H9 (cell line): ENCODE measurements around the gene ZNHIT6. TPM values are rescaled to one million over a fixed set of nuclear protein-coding genes. Genes with fewer than 3 reads are reported as not detected.

Source experiments
- DNase-seq: peaks from one replicate; pipeline ENCODE4 v3.0.0-alpha.2; 2017
- H2AFZ ChIP-seq: one replicate; pipeline ENCODE4 v1.6.1; 2013; ENCODE audit warnings: mild to moderate bottlenecking, low read length, control low read depth, moderate library complexity
- H2AK5ac ChIP-seq: 2 replicates; pipeline ENCODE4 v1.6.1; 2013; ENCODE audit warnings: low read length, control low read depth, mixed read lengths; ENCODE audit not compliant: insufficient read length
- H2BK120ac ChIP-seq: one replicate; pipeline ENCODE4 v1.6.1; 2013; ENCODE audit warnings: low read depth, mild to moderate bottlenecking, low read length, control low read depth, inconsistent platforms; ENCODE audit not compliant: poor library complexity, severe bottlenecking
- H2BK12ac ChIP-seq: 2 replicates; pipeline ENCODE4 v1.6.1; 2013; ENCODE audit warnings: low read length, control low read depth, mixed read lengths, low read depth; ENCODE audit not compliant: insufficient read length
- H2BK15ac ChIP-seq: 2 replicates; pipeline ENCODE4 v1.6.1; 2013; ENCODE audit warnings: low read depth, low read length, control low read depth
- H2BK20ac ChIP-seq: one replicate; pipeline ENCODE4 v1.6.1; 2013; ENCODE audit warnings: low read depth, mild to moderate bottlenecking, low read length, control low read depth, inconsistent platforms; ENCODE audit not compliant: poor library complexity, severe bottlenecking
- H2BK5ac ChIP-seq: 2 replicates; pipeline ENCODE4 v1.6.1; 2013; ENCODE audit warnings: low read length, control low read depth, mixed read lengths; ENCODE audit not compliant: insufficient read length
- H3K14ac ChIP-seq: 2 replicates; pipeline ENCODE4 v1.6.1; 2013; ENCODE audit warnings: low read length, control low read depth; ENCODE audit not compliant: insufficient read depth
- H3K18ac ChIP-seq: 2 replicates; pipeline ENCODE4 v1.6.1; 2013; ENCODE audit warnings: low read depth, mild to moderate bottlenecking, mixed read lengths, low read length, control low read depth; ENCODE audit not compliant: insufficient read length
- H3K23ac ChIP-seq: 2 replicates; pipeline ENCODE4 v1.6.1; 2013; ENCODE audit warnings: low read length, control low read depth, mixed read lengths, low read depth; ENCODE audit not compliant: insufficient read length
- H3K23me2 ChIP-seq: 2 replicates; pipeline ENCODE4 v1.6.1; 2013; ENCODE audit warnings: low read depth, mild to moderate bottlenecking, mixed read lengths, low read length, control low read depth; ENCODE audit not compliant: insufficient read length, poor library complexity, severe bottlenecking
- H3K27ac ChIP-seq: 2 replicates; pipeline ENCODE4 v1.5.1; 2013; ENCODE audit warnings: low read length, control low read depth, mixed read lengths, low read depth; ENCODE audit not compliant: insufficient read length
- H3K27me3 ChIP-seq: 2 replicates; pipeline ENCODE4 v1.6.1; 2013; ENCODE audit warnings: low read length, control low read depth, inconsistent platforms; ENCODE audit not compliant: insufficient read depth
- H3K4ac ChIP-seq: 2 replicates; pipeline ENCODE4 v1.6.1; 2013; ENCODE audit warnings: low read depth, mild to moderate bottlenecking, control low read depth, inconsistent platforms, low read length, moderate library complexity
- H3K4me1 ChIP-seq: 2 replicates; pipeline ENCODE4 v1.6.1; 2013; ENCODE audit warnings: low read length, control low read depth, inconsistent platforms; ENCODE audit not compliant: insufficient read depth
- H3K4me2 ChIP-seq: 2 replicates; pipeline ENCODE4 v1.6.1; 2013; ENCODE audit warnings: low read length, control low read depth, mixed read lengths; ENCODE audit not compliant: insufficient read length, insufficient read depth
- H3K56ac ChIP-seq: 2 replicates; pipeline ENCODE4 v1.6.1; 2013; ENCODE audit warnings: low read depth, mild to moderate bottlenecking, mixed read lengths, low read length, control low read depth; ENCODE audit not compliant: insufficient read length
- H3K79me1 ChIP-seq: 2 replicates; pipeline ENCODE4 v1.6.1; 2013; ENCODE audit warnings: low read depth, mild to moderate bottlenecking, moderate library complexity, low read length, control low read depth, inconsistent platforms; ENCODE audit not compliant: insufficient read depth, poor library complexity, severe bottlenecking
- H3K79me2 ChIP-seq: 2 replicates; pipeline ENCODE4 v1.6.1; 2013; ENCODE audit warnings: low read length, control low read depth, inconsistent platforms; ENCODE audit not compliant: insufficient read depth
- H3K9ac ChIP-seq: 2 replicates; pipeline ENCODE4 v1.6.1; 2013; ENCODE audit warnings: low read length, control low read depth, mixed read lengths; ENCODE audit not compliant: insufficient read length; ENCODE audit errors: extremely low read depth
- H3K9me3 ChIP-seq: one replicate; pipeline ENCODE4 v1.6.1; 2013; ENCODE audit warnings: low read depth, low read length, inconsistent platforms; ENCODE audit not compliant: control insufficient read depth
- H3T11ph ChIP-seq: one replicate; pipeline ENCODE4 v1.6.1; 2013; ENCODE audit warnings: mild to moderate bottlenecking, low read length, control low read depth, inconsistent platforms
- H4K20me1 ChIP-seq: one replicate; pipeline ENCODE4 v1.6.1; 2013; ENCODE audit not compliant: control insufficient read depth, insufficient read length, insufficient read depth
- H4K5ac ChIP-seq: 2 replicates; pipeline ENCODE4 v1.6.1; 2013; ENCODE audit warnings: low read depth, mild to moderate bottlenecking, mixed read lengths, low read length, control low read depth; ENCODE audit not compliant: insufficient read length
- H4K8ac ChIP-seq: replicated peaks from 2 replicates; pipeline ENCODE4 v1.6.1; 2013; ENCODE audit warnings: low read length, control low read depth, mixed read lengths, low read depth; ENCODE audit not compliant: insufficient read length
- H4K91ac ChIP-seq: 2 replicates; pipeline ENCODE4 v1.6.1; 2013; ENCODE audit warnings: low read depth, mild to moderate bottlenecking, moderate library complexity, mixed read lengths, low read length, control low read depth; ENCODE audit not compliant: insufficient read length
- H3K27ac Mint-ChIP-seq, 3 experiments: 2 replicates in 2 of 3; 3 replicates in 1 of 3; pipeline ENCODE4 v1.8.0; 2020 to 2021; ENCODE audit warnings: mixed read lengths in 3 of 3, mild to moderate bottlenecking in 1 of 3, moderate library complexity in 1 of 3
- H3K27me3 Mint-ChIP-seq: 2 replicates; pipeline ENCODE4 v1.8.0; 2021; ENCODE audit warnings: low read depth, mild to moderate bottlenecking, moderate library complexity, mixed read lengths
- H3K36me3 Mint-ChIP-seq, 3 experiments: 2 replicates in 2 of 3; 3 replicates in 1 of 3; pipeline ENCODE4 v1.8.0; 2020 to 2021; ENCODE audit warnings: low read depth in 3 of 3, mixed read lengths in 3 of 3; ENCODE audit not compliant: insufficient read depth in 1 of 3
- H3K4me1 Mint-ChIP-seq, 2 experiments: 2 replicates each; pipeline ENCODE4 v1.8.0; 2020; ENCODE audit warnings: mixed read lengths in 2 of 2
- H3K4me3 Mint-ChIP-seq, 2 experiments: 2 replicates in 1 of 2; 3 replicates in 1 of 2; pipeline ENCODE4 v1.8.0; 2020 to 2021; ENCODE audit warnings: mild to moderate bottlenecking in 2 of 2, mixed read lengths in 2 of 2, moderate library complexity in 1 of 2
- H3K9me3 Mint-ChIP-seq, 2 experiments: 2 replicates in 1 of 2; 3 replicates in 1 of 2; pipeline ENCODE4 v1.8.0; 2020; ENCODE audit warnings: mild to moderate bottlenecking in 2 of 2, mixed read lengths in 2 of 2, moderate library complexity in 1 of 2
- CTCF ChIP-seq: fragments of 200-600 bp; sonication (generic); conservative IDR thresholded peaks from 3 replicates; pipeline ENCODE4 v1.8.0; 2021; ENCODE audit warnings: antibody characterized with exemption, mild to moderate bottlenecking
- WGBS: extraction: QIAGEN DNeasy Blood & Tissue Kit; methylation state at CpG from one replicate; pipeline ENCODE4 v1.1.7; 2013; ENCODE audit warnings: missing lambda C conversion rate, low lambda C conversion rate, mixed read lengths; ENCODE audit not compliant: insufficient read length; ENCODE audit errors: extremely low coverage; 5-methylcytosine and 5-hydroxymethylcytosine counted together
- total RNA-seq: library from RNA; stranded (reverse); gene quantifications from 2 replicates; pipeline ENCODE4 v1.2.1, GENCODE V29; 2021

Gene ZNHIT6
- total RNA-seq, 1 experiment from 2014 or later, result 21.5 TPM

DNA sequence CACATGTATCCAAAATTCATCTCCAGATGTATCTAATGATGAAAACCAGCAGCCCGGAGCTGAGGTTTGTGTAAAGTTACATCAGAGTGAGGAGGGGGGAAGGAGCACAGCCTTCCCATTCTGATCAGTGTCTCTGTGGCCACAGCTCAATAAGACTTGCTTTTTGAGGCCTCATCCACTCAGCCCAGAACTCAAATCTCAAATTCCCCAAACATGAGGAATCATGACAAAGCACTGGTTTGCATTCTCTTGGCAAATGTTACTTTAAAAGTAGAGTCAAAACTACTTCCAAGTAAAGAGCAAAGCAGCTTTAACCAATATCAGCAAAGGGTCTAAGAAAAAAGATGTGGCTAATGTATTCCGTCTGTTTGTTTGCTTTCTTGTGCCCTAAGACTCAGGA lies 96.8 kb downstream of the ZNHIT6 start:
- Histone ChIP-seq H3K79me1 (no peaks in the 10 kb centered on the region), H3K27ac (no peak overlapping the region), H3K9me3 (no peaks in the 10 kb centered on the region), H2BK120ac (no peak overlapping the region), H3K79me2 (no peaks in the 10 kb centered on the region), H3K23me2 (no peaks in the 10 kb centered on the region), H4K91ac (peak overlapping the region; percentile 70), H3K27me3 (no peaks in the 10 kb centered on the region), H3K18ac (no peak overlapping the region), H3K9ac (no peak overlapping the region), H3K14ac (no peak overlapping the region), H2BK20ac (no peak overlapping the region), H2BK5ac (no peak overlapping the region), H3K4me1 (peaks cover 14% of the 10 kb centered on the region), H3K23ac (no peak overlapping the region), H2AK5ac (no peak overlapping the region), H3T11ph (no peak overlapping the region), H4K20me1 (no peaks in the 10 kb centered on the region), H3K56ac (no peak overlapping the region), H2AFZ (no peak overlapping the region), H3K4ac (no peak overlapping the region), H2BK15ac (no peak overlapping the region), H4K5ac (no peak overlapping the region), H2BK12ac (no peak overlapping the region), H4K8ac (no peak overlapping the region), H3K4me2 (no peak overlapping the region)
- H3K27me3 Mint-ChIP-seq, result no peaks in the 10 kb centered on the region
- TF ChIP-seq CTCF, result no peak
- H3K4me3 Mint-ChIP-seq, result no peak overlapping the region
- no CpG with 5 or more reads among the region's 2 CpGs for WGBS
- H3K27ac Mint-ChIP-seq, result peak overlapping the region in 1 of 3 experiments; percentile 48; a peak in 2 of 7 replicates
- peaks cover 0 to under 1% (median 0%) of the 10 kb centered on the region in 3 experiments; a peak in 1 of 7 replicates for H3K36me3 Mint-ChIP-seq
- no peak for DNase-seq
- H3K9me3 Mint-ChIP-seq, result no peaks in the 10 kb centered on the region
- H3K4me1 Mint-ChIP-seq, result peaks cover 28 to 44% of the 10 kb centered on the region in 2 experiments
